HepG2 (cell line): Measurements from ENCODE around the gene ID4. TPM values are rescaled to one million over a fixed set of nuclear protein-coding genes. Genes with fewer than 3 reads are reported as not detected.

Source experiments
- ATAC-seq: fragments of 200-7000 bp; cut with Tn5 transposase; 3 replicates; pipeline ENCODE4 v1.9.1; 2020; ENCODE audit warnings: mild to moderate bottlenecking, moderate library complexity
- BruUV-seq: library from RNA; stranded (reverse); fragments of 400-500 nt; replicated peaks from 2 replicates; lab custom pipeline; 2021; lab: Mats Ljungman, UMichigan
- CTCF ChIA-PET: fragments of 300-600 bp; formaldehyde crosslinking; extraction: SDS; loops from one replicate; lab custom pipeline; 2021; ENCODE audit warnings: low total read pairs, inconsistent platforms, low intra/inter-chr PET ratio; lab: Yijun Ruan, JAX
- POLR2A ChIA-PET: fragments of 350-600 bp; sonication (Branson Sonifier 250); formaldehyde crosslinking; loops from one replicate; lab custom pipeline; 2020; ENCODE audit warnings: antibody characterized with exemption, inconsistent platforms; lab: Yijun Ruan, JAX
- DNase-seq: peaks from one replicate; pipeline ENCODE4 v3.0.0-alpha.2; 2015; ENCODE audit warnings: low spot score
- FAIRE-seq: peaks from 3 replicates; lab custom pipeline; 2011; peaks lifted over from hg19 to GRCh38; lab: Jason Lieb, UNC
- H2AFZ ChIP-seq: one replicate; pipeline ENCODE4 v1.6.1; 2011; ENCODE audit warnings: low read length, inconsistent platforms
- H3K27ac ChIP-seq: fragments of 300-600 bp; 3 replicates; pipeline ENCODE4 v1.8.0; 2011; ENCODE audit warnings: mixed run types, mild to moderate bottlenecking, mixed read lengths, low read length, inconsistent platforms; ENCODE audit not compliant: insufficient read depth; ENCODE audit errors: extremely low read length
- H3K27me3 ChIP-seq, 2 experiments: fragments of 200-600 bp in 1 of 2; 2 replicates in 1 of 2; 3 replicates in 1 of 2; pipeline versions ENCODE4 v1.6.0 to v1.8.0; 2011; ENCODE audit warnings: low read length in 2 of 2, mild to moderate bottlenecking in 2 of 2, moderate library complexity in 2 of 2, inconsistent platforms in 1 of 2; ENCODE audit not compliant: insufficient read depth in 2 of 2, control insufficient read depth in 1 of 2
- H3K36me3 ChIP-seq, 2 experiments: fragments of 200-600 bp in 1 of 2; replicated peaks in 1 of 2; 2 replicates in 1 of 2; 3 replicates in 1 of 2; pipeline versions ENCODE4 v1.5.1 to v1.8.0; 2011; ENCODE audit warnings: low read length in 2 of 2, inconsistent platforms in 1 of 2; ENCODE audit not compliant: insufficient read depth in 2 of 2, control insufficient read depth in 1 of 2
- H3K4me1 ChIP-seq: 2 replicates; pipeline ENCODE4 v1.5.1; 2012; ENCODE audit warnings: low read length, inconsistent platforms; ENCODE audit not compliant: insufficient read depth
- H3K4me2 ChIP-seq: 2 replicates; pipeline ENCODE4 v1.6.0; 2011; ENCODE audit warnings: low read depth, low read length, inconsistent platforms
- H3K4me3 ChIP-seq, 3 experiments: fragments of 200-600 bp in 1 of 3; sonication (generic), shearing (Covaris generic) in 1 of 3; replicated peaks in 1 of 3; 2 replicates each; pipeline ENCODE4 v1.5.1; 2011 to 2016; ENCODE audit warnings: low read length in 3 of 3, inconsistent platforms in 2 of 3, low read depth in 2 of 3, mild to moderate bottlenecking in 2 of 3, control low read depth in 1 of 3, mixed read lengths in 1 of 3; ENCODE audit not compliant: insufficient read depth in 1 of 3
- H3K79me2 ChIP-seq: one replicate; pipeline ENCODE4 v1.6.1; 2011; ENCODE audit warnings: low read length, inconsistent platforms; ENCODE audit not compliant: insufficient read depth
- H3K9ac ChIP-seq: 2 replicates; pipeline ENCODE4 v1.6.0; 2011; ENCODE audit warnings: mild to moderate bottlenecking, low read depth, low read length, inconsistent platforms; ENCODE audit not compliant: insufficient read depth
- H3K9me3 ChIP-seq: 2 replicates; pipeline ENCODE4 v1.5.1; 2012; ENCODE audit warnings: mild to moderate bottlenecking, low read length
- H4K20me1 ChIP-seq: 2 replicates; pipeline ENCODE4 v1.6.0; 2011; ENCODE audit warnings: inconsistent platforms, mild to moderate bottlenecking, low read length, moderate library complexity; ENCODE audit not compliant: insufficient read depth
- CREB1 ChIP-seq, 2 experiments: fragments of 450-650 bp in 1 of 2; IDR thresholded peaks; 2 replicates each; pipeline ENCODE4 v1.6.1; 2016 to 2017; ENCODE audit warnings: control low read depth in 1 of 2, mild to moderate bottlenecking in 1 of 2, missing compliant biosample characterization in 1 of 2, missing genetic modification characterization in 1 of 2
- GMEB1 ChIP-seq: sonication (generic); formaldehyde crosslinking; IDR thresholded peaks from 2 replicates; pipeline ENCODE4 v1.5.1; 2020; ENCODE audit warnings: missing genetic modification reagents, mild to moderate bottlenecking, borderline replicate concordance
- TIGD3 ChIP-seq: sonication (generic); formaldehyde crosslinking; IDR thresholded peaks from 2 replicates; pipeline ENCODE4 v1.5.1; 2020; ENCODE audit warnings: mild to moderate bottlenecking, missing genetic modification reagents, borderline replicate concordance
- WGBS: methylation state at CpG from one replicate; pipeline ENCODE4 v1.1.6; 2017; ENCODE audit warnings: low lambda C conversion rate; 5-methylcytosine and 5-hydroxymethylcytosine counted together
- in situ Hi-C: cut with HindIII; loops from 2 replicates; pipeline ENCODE4 v1.10.0; 2017; ENCODE audit warnings: low pct_unique_long_range_greater_than_20kb; ENCODE audit not compliant: extremely low pct_ligation_motif_present
- intact Hi-C: fragments of 100-400 bp; cut with micrococcal nuclease; formaldehyde crosslinking; loops from one replicate; pipeline ENCODE4 v1.10.0; 2022; ENCODE audit not compliant: unreplicated experiment
- polyA plus RNA-seq, 8 experiments: library from polyadenylated mRNA; depleted of rRNA in 3 of 8; stranded (reverse) in 7 of 8; unstranded in 1 of 8; fragments of >200 nt; fragmentation: Illumina TruSeq in 4 of 8; extraction: Trizol in 4 of 8; gene quantifications; 2 replicates each; pipeline versions ENCODE4 v1.2.1 to v1.2.3, GENCODE V29; 2011 to 2016; ENCODE audit warnings: low read depth in 4 of 8, missing spikeins in 1 of 8, mixed read lengths in 1 of 8; ENCODE audit not compliant: insufficient read depth in 1 of 8
- total RNA-seq, 5 experiments: library from RNA; depleted of rRNA; stranded (reverse); fragments of >200 nt; fragmentation: Illumina TruSeq; extraction: Trizol; gene quantifications; 2 replicates each; pipeline ENCODE4 v1.2.3, GENCODE V29; 2016; ENCODE audit warnings: low read depth in 1 of 5
- TF ChIP-seq, protein P1 (sequence below): IDR thresholded peaks from 2 replicates; pipeline ENCODE4 v1.6.1; 2016; ENCODE audit warnings: low read depth, missing genetic modification reagents, missing compliant biosample characterization

ID4 gene
- total and polyA plus RNA-seq, 2 of the 13 experiments (the other 11 are each of a cell fraction or from before 2014, with no cell fraction given): 0.20 to 0.44 TPM

GRCh38 chr6:19852090-19852457 lies 14.9 kb downstream of the ID4 start:
- in situ Hi-C loops (loop anchor here (25.0 kb wide), 1 partner anchor 1265 kb away; no protein-coding TSS in a partner anchor), intact Hi-C loops (loop anchor here (1.0 to 10.0 kb wide), 6 partner anchors 40 to 1255 kb away; no protein-coding TSS in a partner anchor)
- H2AFZ ChIP-seq: no peak overlapping the region

More at GRCh38 chr6:19852090-19852457, 14.9 kb downstream of the ID4 start:
- Histone ChIP-seq H3K9me3 (no peaks in the 10 kb centered on the region), H3K4me2 (peak overlapping the region; percentile 94), H3K36me3 (no peaks in the 10 kb centered on the region), H3K4me1 (peaks cover 22% of the 10 kb centered on the region), H4K20me1 (no peaks in the 10 kb centered on the region), H3K27me3 (peaks cover 2 to 20% of the 10 kb centered on the region in 2 experiments; a peak in 2 of 5 replicates), H3K27ac (no peak overlapping the region), H3K4me3 (no peak overlapping the region; a peak in 1 of 6 replicates), H3K79me2 (no peaks in the 10 kb centered on the region), H3K9ac (no peak overlapping the region)
- no peak for DNase-seq
- no TSS peak for BruUV-seq
- 35% methylated on average over 2 of the region's 2 CpGs for WGBS
- no peak for ATAC-seq
- ChIA-PET POLR2A (no interaction called here), CTCF (interaction anchor here (0.7 to 2.0 kb wide), 3 partner anchors 40 to 855 kb away, joined by 4 to 15 read pairs (median 4); no protein-coding TSS in a partner anchor)
- no peak for FAIRE-seq
- TF ChIP-seq TIGD3 (CRISPR knock-in tag) (no peak), CREB1 (IDR thresholded peaks at IDR 0.05) (no peak), CREB1 (CRISPR knock-in tag; IDR thresholded peaks at IDR 0.05) (no peak), GMEB1 (CRISPR knock-in tag) (0 out of 2 replicates have a peak, but pooled peaks have one; percentile 1)
- TF ChIP-seq, protein P1, sequence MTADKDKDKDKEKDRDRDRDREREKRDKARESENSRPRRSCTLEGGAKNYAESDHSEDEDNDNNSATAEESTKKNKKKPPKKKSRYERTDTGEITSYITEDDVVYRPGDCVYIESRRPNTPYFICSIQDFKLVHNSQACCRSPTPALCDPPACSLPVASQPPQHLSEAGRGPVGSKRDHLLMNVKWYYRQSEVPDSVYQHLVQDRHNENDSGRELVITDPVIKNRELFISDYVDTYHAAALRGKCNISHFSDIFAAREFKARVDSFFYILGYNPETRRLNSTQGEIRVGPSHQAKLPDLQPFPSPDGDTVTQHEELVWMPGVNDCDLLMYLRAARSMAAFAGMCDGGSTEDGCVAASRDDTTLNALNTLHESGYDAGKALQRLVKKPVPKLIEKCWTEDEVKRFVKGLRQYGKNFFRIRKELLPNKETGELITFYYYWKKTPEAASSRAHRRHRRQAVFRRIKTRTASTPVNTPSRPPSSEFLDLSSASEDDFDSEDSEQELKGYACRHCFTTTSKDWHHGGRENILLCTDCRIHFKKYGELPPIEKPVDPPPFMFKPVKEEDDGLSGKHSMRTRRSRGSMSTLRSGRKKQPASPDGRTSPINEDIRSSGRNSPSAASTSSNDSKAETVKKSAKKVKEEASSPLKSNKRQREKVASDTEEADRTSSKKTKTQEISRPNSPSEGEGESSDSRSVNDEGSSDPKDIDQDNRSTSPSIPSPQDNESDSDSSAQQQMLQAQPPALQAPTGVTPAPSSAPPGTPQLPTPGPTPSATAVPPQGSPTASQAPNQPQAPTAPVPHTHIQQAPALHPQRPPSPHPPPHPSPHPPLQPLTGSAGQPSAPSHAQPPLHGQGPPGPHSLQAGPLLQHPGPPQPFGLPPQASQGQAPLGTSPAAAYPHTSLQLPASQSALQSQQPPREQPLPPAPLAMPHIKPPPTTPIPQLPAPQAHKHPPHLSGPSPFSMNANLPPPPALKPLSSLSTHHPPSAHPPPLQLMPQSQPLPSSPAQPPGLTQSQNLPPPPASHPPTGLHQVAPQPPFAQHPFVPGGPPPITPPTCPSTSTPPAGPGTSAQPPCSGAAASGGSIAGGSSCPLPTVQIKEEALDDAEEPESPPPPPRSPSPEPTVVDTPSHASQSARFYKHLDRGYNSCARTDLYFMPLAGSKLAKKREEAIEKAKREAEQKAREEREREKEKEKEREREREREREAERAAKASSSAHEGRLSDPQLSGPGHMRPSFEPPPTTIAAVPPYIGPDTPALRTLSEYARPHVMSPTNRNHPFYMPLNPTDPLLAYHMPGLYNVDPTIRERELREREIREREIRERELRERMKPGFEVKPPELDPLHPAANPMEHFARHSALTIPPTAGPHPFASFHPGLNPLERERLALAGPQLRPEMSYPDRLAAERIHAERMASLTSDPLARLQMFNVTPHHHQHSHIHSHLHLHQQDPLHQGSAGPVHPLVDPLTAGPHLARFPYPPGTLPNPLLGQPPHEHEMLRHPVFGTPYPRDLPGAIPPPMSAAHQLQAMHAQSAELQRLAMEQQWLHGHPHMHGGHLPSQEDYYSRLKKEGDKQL (CRISPR knock-in tag): 0 out of 2 replicates have a peak, but pooled peaks have one; percentile 3
